Pancreas (tissue), 10 donors: ENCODE measurements around the gene ZC3H7B. TPM values are rescaled to one million over a fixed set of nuclear protein-coding genes. Genes with fewer than 3 reads are reported as not detected.
"Not testable (repeated sequence)": the region's sequence is repeated elsewhere in the genome, so short reads cannot be mapped to it uniquely, and the experiment has no call there.

Source experiments
- ATAC-seq, 4 donors: fragments of 200-7000 bp; cut with Tn5 transposase; one replicate each; pipeline versions ENCODE4 v1.8.0 to v1.9.1; 2020; ENCODE audit warnings: mild to moderate bottlenecking in 4 of 4, moderate library complexity in 4 of 4
- DNase-seq, 6 donors: peaks; one replicate each; pipeline ENCODE4 v3.0.0-alpha.2; 2020
- FAIRE-seq: peaks from 2 replicates; lab custom pipeline; 2012; peaks lifted over from hg19 to GRCh38; lab: Jason Lieb, UNC
- H3K27ac ChIP-seq, 4 donors: fragments of 200-600 bp; sonication (generic); 1 replicate in 3 of 4; 2 replicates in 1 of 4; pipeline versions ENCODE4 v1.5.0 to v1.8.0; 2020
- H3K27me3 ChIP-seq, 4 donors: fragments of 200-600 bp; one replicate each; pipeline ENCODE4 v1.8.0; 2021
- H3K36me3 ChIP-seq, 3 donors: fragments of 200-600 bp; sonication (generic) in 1 of 3; one replicate each; pipeline versions ENCODE4 v1.5.0 to v1.8.0; 2020 to 2021
- H3K4me1 ChIP-seq, 3 donors: fragments of 200-600 bp; one replicate each; pipeline ENCODE4 v1.8.0; 2021
- H3K4me3 ChIP-seq, 4 donors: fragments of 200-600 bp; sonication (generic) in 2 of 4; one replicate each; pipeline versions ENCODE4 v1.5.0 to v1.8.0; 2020 to 2021
- H3K9me3 ChIP-seq, 4 donors: fragments of 200-600 bp; one replicate each; pipeline ENCODE4 v1.8.0; 2021
- CTCF ChIP-seq, 4 donors: fragments of 200-600 bp; sonication (generic) in 3 of 4; IDR thresholded peaks; one replicate each; pipeline versions ENCODE4 v1.5.0 to v1.8.0; 2021; ENCODE audit warnings: antibody characterized with exemption in 4 of 4
- WGBS, 2 donors: extraction: QIAGEN DNeasy Blood & Tissue Kit; methylation state at CpG; one replicate each; pipeline ENCODE4 v1.1.7; 2013; 5-methylcytosine and 5-hydroxymethylcytosine counted together
- intact Hi-C, 3 donors: fragments of 100-400 bp; cut with DNase I; formaldehyde crosslinking; loops; one replicate each; pipeline versions ENCODE4 v1.11.1 to v1.14.2; 2022
- polyA plus RNA-seq, 2 donors: library from polyadenylated mRNA; stranded (reverse); fragments of 200-250 nt; gene quantifications; one replicate each; pipeline ENCODE4 v1.2.3, GENCODE V29; 2013
- total RNA-seq, 6 donors: library from RNA; stranded (reverse); fragmentation: NEBNext Ultra II Directional in 4 of 6; extraction: Animal tissue kit (Norgen Biotek cat#: 25700) in 4 of 6; gene quantifications; one replicate each; pipeline versions ENCODE4 v1.2.1 to v1.2.4, GENCODE V29; 2021 to 2023
- donor health status: healthy with polysubstance abuse.
- donor health status: DM: no; HTN: no; CAD: no; lungs with moderate emphysema.
- donor health status: DM: no; HTN: no; CAD: no.
- donor health status: control.
- donor health status: control.
- donor health status: Bipolar disorder and iron deficiency.
- donor health status: DM: yes; HTN: yes; CAD: no.
- donor health status: DM: no; HTN: no; CAD: no.
- donor health status: DM: no; HTN: no; CAD: no.
- donor health status: DM: yes; HTN: yes; CAD: no.

The ZC3H7B gene
- total and polyA plus RNA-seq, 8 donors: 20.9 to 46.8 (median 27.0) TPM

- 86 to 87% methylated on average over 20 of the region's 20 CpGs for WGBS, 2 donors
These were observed 44.8 kb upstream of the ZC3H7B start for GRCh38 chr22:41256254-41257253.

DNA sequence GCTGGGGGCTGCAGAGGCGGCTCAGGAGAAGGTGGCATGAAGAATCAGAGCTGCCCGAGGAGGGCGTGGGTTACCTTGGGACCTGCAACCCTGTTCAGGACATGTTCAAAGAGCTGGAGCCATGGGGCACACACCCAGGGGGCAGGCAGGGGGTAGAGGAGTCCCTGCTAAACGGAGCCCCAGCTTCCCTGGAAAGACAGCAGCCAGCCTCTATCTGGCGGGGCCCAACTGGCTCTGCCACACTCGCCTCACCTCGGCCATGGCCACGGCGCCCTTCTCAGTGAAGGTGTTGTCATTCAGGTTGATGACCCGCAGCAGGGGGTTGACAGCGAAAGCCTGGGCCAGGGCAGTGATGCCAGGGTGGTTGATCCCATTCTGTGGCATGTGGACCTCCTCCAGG is 43.6 kb upstream of the ZC3H7B start:
- Histone ChIP-seq H3K4me1 (no peaks in the 10 kb centered on the region), H3K27ac (no peak overlapping the region), H3K27me3 (no peaks in the 10 kb centered on the region), H3K9me3 (no peaks in the 10 kb centered on the region), H3K36me3 (peaks cover 0 to 65% (median 22%) of the 10 kb centered on the region in 3 donors), H3K4me3 (no peak overlapping the region)
- WGBS, 2 donors: 93% methylated on average over 11 of the region's 11 CpGs
- ATAC-seq: no peak
- no peak for FAIRE-seq
- TF ChIP-seq CTCF (IDR thresholded peaks at IDR 0.05): no peak
- no peak for DNase-seq
- intact Hi-C loops: no loop called here

More at GRCh38 chr22:41256254-41257253, 44.8 kb upstream of the ZC3H7B start:
- no peaks in the 10 kb centered on the region for H3K4me1 ChIP-seq
- H3K9me3 ChIP-seq: no peaks in the 10 kb centered on the region
- peak in 1 of 4 donors; percentile 33 for ATAC-seq
- TF ChIP-seq CTCF (IDR thresholded peaks at IDR 0.05): no peak
- H3K27me3 ChIP-seq: no peaks in the 10 kb centered on the region
- peaks cover 0 to 67% (median 20%) of the 10 kb centered on the region in 3 donors for H3K36me3 ChIP-seq
- no peak overlapping the region for H3K27ac ChIP-seq
- no peak overlapping the region for H3K4me3 ChIP-seq
- intact Hi-C loops: no loop called here
- no peak for DNase-seq
- no peak for FAIRE-seq

GRCh38 chr22:41259756-41260155 is 41.6 kb upstream of the ZC3H7B start:
- WGBS, 2 donors: 95 to 98% methylated on average over 4 of the region's 4 CpGs
- DNase-seq, intact Hi-C loops, FAIRE-seq, H3K4me1 ChIP-seq, H3K27ac ChIP-seq, ATAC-seq, H3K4me3 ChIP-seq, H3K9me3 ChIP-seq, H3K27me3 ChIP-seq: not testable (repeated sequence)
- H3K36me3 ChIP-seq: peaks cover 7 to 71% (median 28%) of the 10 kb centered on the region in 3 donors

GRCh38 chr22:41260871-41261270 is 40.5 kb upstream of the ZC3H7B start:
- no peak overlapping the region for H3K4me3 ChIP-seq
- H3K9me3 ChIP-seq: no peaks in the 10 kb centered on the region
- ATAC-seq: no peak
- TF ChIP-seq CTCF (IDR thresholded peaks at IDR 0.05): no peak
- no peaks in the 10 kb centered on the region for H3K4me1 ChIP-seq
- H3K27me3 ChIP-seq: no peaks in the 10 kb centered on the region
- intact Hi-C loops: no loop called here
- H3K27ac ChIP-seq: no peak overlapping the region
- WGBS, 2 donors: 98 to 99% methylated on average over 7 of the region's 7 CpGs
- no peak for FAIRE-seq
- H3K36me3 ChIP-seq: peaks cover 7 to 75% (median 26%) of the 10 kb centered on the region in 3 donors
- no peak for DNase-seq

DNA sequence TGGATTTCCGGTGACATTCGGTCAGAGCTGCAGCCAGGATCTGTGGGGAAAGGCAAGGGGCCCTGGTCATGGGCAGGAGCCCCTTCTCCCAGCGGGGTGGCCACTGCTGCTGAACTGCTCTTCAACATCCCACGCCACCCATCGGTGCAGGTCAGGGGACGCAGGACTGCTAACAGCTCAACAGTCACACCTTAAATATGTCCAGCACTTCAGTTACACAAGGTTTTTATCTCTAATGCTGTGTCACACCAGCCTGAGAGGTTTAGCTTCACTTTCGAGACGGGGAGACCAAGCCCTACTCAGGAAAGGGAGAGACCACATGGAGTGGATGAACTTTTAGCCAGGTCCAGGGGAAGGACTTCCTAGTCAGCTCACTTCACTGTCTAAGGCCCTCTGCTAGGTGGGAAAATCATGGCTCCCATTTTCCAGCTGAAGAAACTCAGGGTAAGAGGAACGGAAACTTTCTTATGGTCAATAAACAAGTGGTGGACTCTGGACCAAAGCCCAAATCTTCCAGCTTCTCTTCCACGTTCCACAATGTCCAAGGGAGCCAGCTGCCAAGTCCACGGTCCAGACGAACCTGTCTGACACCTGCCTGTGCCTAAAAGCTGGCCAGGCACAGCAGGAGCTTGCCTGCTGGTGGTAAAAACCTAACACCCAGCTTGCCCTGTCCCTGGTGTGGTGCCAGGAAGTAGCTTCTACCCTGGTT is 39.6 kb upstream of the ZC3H7B start:
- intact Hi-C loops: no loop called here
- 65 to 70% methylated on average over 12 of the region's 12 CpGs for WGBS, 2 donors
- Histone ChIP-seq H3K27me3 (no peaks in the 10 kb centered on the region), H3K9me3 (no peaks in the 10 kb centered on the region), H3K4me3 (no peak overlapping the region), H3K4me1 (no peaks in the 10 kb centered on the region), H3K27ac (no peak overlapping the region), H3K36me3 (peaks cover 7 to 66% (median 26%) of the 10 kb centered on the region in 3 donors)
- TF ChIP-seq CTCF (IDR thresholded peaks at IDR 0.05): no peak
- DNase-seq: no peak
- no peak for ATAC-seq
- FAIRE-seq: no peak
